HTR-8/SVneo (cell line): Measurements from ENCODE around the gene C6.
"Not testable (repeated sequence)": the region's sequence is repeated elsewhere in the genome, so short reads cannot be mapped to it uniquely, and the experiment has no call there.

ENCODE experiments used
- DNase-seq: peaks from one replicate; pipeline ENCODE4 v3.0.0; 2011; ENCODE audit warnings: low spot score, mixed read lengths; ENCODE audit not compliant: insufficient read length
- FAIRE-seq: peaks from 2 replicates; lab custom pipeline; 2011; peaks lifted over from hg19 to GRCh38; lab: Jason Lieb, UNC

C6 gene

DNA sequence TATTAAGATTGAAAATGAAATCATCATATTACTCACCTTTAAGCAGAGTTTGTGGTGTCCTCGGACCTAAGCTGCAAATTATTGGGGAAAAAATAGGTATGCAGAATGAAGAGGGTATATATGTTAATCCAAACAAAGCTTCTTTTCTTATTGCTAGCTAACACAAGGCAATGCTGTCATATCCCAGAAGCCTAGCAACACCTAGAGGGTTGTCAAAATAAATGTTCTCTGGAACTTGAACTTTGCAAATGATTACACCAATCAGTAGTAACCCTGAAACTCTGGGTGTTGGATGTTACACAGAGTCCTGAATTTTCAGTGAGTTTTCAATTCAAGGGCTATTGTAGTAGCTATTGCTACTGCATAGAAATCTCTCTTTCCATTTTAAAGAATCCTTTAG is at the start of gene C6:
Gene C6 (minus strand): TSS at position 193 of the 400 bp plus-strand sequence. CDS start 10,302 bp downstream, outside the sequence.
- no peak for FAIRE-seq

DNA sequence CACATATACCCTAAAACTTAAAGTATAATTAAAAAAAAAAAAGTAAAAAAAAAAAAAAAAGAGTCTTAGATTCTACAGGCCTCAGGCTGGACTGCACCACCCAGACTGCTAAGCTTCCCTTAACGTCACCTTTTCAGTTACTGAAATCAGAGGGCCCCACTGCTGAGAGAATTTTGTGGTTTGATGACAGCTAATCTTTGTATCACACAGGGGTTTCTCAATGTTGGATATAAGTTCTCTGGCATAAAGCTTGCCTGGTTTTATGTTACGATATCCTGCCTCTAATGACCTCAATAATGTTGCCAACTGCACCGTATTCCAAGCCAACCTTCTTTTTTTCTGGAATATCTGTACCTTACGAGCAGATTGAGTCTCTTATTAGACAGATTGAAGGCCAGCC is 43.1 kb upstream of the C6 start:
- FAIRE-seq, result no peak
- no peak for DNase-seq

More for the DNA sequence above, at the start of gene C6:
- DNase-seq, result no peak

DNA sequence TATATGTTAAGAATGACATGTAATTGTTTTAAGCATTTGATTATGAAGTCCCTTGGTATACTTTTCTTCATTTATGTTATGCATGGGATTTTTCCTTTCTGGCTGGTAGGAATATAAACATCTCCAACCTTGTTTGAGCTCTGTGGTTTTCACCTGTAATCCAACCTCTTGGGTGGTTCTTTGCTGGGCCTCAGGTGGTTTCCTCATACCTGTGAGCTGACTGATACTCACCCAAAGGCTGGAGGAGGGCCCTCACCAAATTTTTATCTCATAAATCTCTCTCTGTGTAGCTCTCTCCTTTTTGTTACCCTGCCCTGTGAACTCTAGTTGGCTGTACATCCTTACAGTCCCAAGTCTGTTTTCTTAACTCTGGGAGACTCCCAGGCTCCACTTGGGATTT is 39.8 kb upstream of the C6 start:
- DNase-seq, result no peak
- FAIRE-seq, result no peak

DNA sequence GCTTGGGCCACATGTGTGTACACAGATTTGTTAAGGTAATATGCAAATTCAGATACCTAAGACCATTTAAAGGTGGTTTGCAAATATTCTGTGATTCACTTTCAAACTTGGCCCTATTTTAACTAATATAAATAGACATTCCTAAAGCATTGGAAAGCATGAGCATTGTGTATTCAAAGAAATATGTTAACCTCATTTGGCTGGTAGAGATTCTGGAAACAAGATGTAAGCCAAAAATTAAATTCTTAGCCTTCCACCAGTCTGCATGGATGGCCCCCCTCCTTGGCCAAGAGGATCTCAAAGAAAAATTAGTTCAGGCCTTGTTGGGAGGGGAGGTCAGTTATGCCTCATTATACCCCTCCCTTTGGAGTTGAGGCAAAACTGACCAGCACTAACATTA is 38.7 kb upstream of the C6 start:
- DNase-seq (no peak), FAIRE-seq (no peak)

DNA sequence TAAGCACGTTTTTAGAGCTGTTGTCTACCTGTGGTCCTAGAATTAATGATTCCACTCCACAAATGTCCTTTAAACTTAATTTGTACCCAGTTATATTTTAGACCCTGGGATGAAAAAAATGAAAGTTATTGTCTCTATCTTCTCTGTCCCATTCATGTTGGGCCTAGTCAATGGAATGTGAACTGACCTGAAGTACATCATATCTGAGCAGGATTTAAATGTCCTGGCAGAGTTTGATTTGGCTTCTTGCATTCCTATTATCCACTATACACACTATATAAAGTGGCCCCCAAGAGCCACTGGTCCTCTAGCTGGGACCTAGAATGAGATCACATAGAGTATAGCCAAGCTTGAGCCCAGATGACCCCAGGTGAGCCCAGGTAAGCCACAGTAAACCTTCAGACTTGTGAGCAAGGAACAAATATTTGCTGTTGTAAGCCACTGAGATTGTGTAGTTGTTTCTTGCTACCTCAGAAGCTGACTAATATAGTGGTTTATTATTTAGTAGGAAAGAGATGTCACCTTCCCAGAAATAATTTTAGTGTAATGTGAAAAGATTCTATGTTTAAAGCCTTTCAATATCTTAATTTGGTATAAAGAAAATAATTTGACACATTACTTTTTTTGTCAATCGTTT is 37.1 kb upstream of the C6 start:
- DNase-seq, result no peak
- no peak for FAIRE-seq

DNA sequence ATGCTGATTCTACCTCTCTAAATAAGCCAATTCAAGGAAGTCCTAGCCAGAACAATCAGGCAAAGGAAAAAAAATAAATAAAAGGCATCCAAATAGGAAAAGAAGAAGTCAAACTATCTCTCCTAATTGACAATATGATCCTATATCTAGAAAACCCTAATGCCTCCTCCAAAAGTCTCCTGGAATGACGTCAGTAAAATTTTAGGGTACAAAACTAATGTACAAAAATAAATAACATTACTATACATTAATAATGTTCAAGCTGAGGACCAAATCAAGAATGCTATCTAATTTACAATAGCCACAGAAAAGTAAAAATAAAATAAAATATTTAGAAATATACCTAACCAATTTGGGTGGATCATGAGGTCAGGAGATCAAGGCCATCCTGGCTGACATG is 33.8 kb upstream of the C6 start:
- FAIRE-seq, result no peak

DNA sequence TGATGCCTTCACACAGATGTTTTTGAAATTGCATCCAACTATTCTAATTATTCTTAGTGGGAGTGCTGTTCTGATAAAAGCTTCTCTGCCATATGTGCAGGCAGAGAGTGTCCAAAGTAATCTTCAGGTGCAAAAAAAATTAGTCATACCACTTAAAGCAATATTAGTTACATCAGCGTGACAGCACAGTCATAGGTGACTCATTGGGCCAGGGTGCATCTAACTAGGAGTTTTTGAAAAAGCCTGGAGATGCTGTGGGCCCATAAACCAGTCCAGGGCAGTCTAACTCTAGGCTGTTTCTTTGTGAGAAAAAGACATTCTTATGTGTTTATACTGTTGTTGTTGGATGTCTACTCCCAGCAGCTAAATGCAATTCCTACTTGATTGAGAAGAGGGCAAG is 33.0 kb upstream of the C6 start:
- peak; percentile 72 for FAIRE-seq
- DNase-seq, result peak; percentile 35

More for the DNA sequence above, 33.8 kb upstream of the C6 start:
- DNase-seq, result no peak

DNA sequence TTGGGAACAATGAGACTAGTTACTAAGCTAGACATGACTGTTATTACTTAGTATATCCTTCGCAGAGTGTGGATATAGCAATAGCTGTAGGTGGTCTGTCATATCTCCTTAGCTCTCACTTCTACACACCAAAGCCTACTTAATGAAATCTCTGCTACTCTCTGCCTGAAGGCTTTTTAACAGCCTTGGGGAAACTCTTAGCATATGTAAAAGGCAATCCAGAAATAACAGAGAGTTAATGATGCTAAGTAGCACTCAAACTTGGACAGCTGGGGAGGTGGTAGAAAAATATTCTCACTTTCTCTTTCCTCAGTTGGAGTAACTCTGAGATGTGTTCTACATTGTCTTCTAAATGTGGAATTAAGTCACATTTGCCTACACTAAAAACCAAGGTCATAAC is 30.2 kb upstream of the C6 start:
- DNase-seq, result no peak
- no peak for FAIRE-seq

DNA sequence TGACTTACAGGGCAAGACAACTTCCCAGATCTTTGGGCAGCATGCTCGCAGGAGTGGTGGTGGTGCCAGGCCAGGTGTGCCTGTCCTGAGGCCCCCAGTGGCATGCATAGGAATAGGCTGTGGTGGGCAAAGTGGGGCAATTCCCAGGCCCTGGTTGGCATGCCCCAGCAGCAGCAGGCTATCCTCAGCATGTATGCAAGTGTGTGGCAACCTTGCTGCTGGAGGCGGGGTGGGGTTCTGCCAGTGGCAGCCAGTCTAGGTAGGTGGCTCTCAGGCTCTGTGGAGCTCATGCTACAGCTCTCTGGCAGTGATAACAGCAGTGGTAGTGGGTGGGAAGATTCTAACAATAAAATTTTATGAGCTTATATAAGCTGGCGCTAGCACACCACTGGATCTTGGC is 27.7 kb upstream of the C6 start:
- FAIRE-seq (no peak), DNase-seq (no peak)

DNA sequence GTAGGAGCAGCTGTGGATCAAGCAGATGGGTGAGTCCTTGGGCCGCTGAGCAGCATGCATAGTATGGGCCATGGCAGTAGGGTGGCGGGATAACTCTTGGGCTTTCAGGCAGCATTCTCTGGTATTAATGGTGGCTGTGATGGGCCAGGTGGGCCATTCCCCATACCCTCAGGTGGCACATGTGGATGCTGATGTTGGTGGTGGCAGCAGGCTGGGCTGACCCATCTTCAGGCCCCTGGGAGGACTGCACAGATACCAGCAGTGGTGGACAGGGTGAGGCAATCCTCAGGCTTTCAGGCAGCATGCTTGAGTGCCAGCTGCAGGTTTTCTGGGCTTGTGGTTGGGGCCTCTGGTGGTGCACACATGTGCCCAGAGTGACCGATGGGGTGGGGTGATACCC is 27.1 kb upstream of the C6 start:
- DNase-seq, result no peak

DNA sequence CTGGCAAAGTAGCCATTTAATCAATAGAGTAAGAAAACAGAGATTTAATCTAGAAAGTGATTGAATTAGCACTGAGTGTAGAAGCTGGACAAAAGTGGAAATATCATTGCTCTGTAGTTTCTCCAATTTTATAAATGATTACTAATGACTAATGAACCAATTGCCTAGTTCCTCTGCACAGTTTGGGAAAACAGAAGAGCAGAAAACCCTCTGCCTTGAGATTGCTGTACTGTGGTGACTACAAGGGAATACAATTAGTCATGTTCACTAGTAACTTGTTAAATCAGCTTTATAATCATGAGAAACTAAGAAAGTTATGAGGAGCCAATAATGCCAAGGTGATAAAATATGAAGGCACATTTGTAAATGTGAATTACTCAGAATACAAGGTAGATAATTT is 21.1 kb upstream of the C6 start:
- FAIRE-seq (no peak), DNase-seq (no peak)

More for the DNA sequence above, 27.1 kb upstream of the C6 start:
- no peak for FAIRE-seq

DNA sequence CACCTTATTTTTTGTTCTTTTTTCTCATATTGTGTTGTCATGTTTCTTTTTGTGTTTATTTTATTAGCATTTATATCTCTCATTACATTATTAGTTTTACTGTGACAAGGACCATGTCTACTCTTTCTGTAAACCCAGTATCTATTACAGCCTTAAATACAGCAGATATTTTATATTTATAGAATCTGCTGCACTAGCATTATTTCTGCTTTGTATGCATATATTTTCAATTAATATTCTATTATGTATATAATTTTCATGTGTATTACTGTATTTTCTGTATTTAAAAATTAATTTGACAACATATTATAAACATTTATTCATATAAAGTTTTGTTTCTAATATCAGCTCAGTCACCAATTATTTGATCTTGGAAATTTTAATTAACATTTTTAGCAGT is 19.5 kb upstream of the C6 start:
- DNase-seq (no peak), FAIRE-seq (no peak)

DNA sequence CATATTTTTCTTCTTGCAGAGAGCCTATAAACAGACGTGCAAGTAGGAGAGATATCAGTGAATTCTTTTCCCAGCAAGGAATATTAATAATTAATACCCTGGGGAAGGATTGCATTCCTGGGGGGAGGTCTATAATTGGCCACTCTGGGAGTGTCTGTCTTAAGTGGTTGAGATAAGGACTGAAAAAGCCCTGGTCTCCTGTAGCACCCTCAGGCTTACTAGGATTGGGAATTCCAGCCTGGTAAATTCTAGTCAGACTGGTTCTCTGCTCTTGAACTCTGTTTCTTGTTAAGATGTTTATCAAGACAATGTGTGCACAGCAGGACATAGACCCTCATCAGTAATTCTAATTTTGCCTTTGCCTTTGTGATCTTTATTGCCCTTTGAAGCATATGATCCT is 16.9 kb upstream of the C6 start:
- not testable (repeated sequence) for DNase-seq, FAIRE-seq

DNA sequence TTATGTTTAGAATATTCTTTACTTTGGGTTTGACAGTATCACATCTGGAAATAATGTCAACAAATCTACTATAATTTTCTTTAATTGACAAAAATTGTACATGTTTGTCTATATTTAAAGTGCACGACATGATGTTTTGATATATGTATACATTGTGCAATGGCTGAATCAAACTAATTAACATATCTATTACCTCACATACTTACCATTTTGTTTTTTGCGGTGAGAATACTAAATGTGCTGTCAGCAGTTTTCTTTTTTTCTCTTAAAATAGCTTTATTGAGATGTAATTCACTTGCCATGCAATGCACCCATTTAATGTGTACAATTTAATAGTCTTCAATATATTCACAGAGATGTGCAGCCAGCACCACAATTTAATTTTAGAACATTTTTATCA is 10.6 kb upstream of the C6 start:
- DNase-seq (no peak), FAIRE-seq (peak; percentile 16)

DNA sequence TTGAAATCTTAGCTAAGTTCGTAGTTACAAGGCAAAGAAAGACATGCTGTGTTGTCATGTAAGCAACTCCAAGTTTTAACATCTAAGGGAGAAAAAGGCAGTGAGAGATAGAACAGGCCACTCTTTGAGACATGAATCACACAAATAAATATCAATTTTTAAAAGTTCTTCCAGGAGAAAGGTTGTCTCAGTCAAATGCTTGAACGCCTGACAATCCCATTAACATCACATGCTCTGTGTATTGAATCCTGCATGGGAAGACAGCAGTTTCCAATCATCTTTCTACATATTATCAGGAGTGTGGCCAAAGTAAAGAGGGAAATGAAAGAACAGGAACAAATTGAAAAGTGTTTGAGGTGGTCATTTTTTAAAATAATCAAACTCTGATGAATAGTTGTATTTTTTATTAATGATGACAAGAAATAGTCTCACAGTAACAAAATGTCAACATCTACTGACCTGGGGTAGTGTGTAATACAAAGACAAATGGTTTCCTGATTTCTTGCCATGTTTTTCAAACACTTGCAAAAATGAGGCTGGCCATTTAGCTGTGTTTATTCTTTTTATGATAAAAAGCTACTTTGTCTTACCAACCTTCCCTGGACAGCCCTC is 6.4 kb upstream of the C6 start:
- no peak for DNase-seq
- no peak for FAIRE-seq

DNA sequence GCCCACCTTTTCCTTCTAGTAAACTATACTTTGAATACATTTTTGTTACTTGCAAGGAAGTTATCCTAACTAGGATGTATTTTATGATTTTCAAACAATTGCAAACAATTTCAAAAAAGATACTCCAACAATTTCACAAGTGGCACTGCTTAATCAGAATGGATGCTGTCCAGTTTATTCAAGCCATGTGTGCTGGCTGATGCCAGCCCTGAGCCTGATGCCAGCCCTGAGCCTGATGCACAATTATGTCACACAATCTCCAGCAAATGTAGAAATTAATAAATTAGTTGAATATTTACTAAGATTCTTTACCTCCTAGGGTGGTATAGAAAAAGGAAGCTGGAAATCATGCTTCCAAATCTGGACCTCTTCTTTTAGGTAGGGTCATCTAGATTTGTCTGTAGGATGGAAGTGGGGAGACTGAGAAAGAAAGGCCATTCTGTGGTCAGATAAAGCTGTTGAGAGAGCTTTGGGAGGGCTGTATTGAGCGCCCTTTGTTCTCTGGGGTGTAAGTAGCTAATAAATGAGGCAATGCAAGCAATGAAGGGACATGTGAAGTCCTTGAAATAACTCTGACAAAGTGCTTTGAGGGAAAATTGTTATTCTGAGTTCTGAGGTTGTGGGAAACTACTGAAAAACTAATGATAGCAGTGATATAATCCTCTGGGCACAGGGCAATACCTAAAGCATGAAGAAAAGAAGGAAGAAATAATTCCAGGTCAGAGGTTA is 5.8 kb upstream of the C6 start:
- DNase-seq, result no peak
- no peak for FAIRE-seq

DNA sequence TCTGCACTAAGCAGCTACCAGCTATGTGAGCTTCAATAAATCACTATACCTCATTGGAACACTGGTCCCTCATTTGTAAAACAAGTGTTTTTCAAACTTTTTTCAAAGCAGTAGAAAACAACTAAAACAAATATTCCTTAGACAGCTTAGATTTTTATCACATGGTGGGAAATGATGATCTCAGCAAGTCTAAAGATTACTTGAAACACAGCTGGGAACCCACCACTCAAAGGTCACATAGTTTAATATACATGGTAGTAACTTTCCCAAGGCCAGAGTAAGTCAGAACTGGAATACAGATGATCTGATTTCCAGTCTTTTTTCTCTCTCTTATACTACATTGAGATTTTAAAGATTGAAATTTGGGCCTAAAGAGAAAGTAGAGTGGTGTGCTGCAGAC is 850 bp upstream of the C6 start:
- FAIRE-seq, result no peak
- no peak for DNase-seq

DNA sequence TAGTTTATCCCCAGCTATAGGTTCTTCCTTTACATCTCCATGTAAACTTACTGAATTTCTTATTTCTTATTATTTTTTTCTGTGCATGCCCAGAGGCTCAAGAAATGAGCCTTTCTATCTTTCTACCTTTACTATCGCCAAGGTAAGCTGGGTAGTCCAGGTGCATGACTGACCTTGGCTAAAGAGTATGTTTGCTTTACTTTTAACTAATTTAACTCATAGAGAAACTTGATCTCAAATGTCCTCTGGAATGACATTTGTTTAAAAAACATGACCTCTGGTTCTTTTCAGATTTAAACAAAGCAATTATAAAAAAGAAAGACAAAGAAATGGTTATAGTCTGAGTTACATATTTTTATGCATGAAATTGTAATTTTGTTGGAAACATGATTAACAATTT is 397 bp downstream of the C6 start:
- no peak for FAIRE-seq
- DNase-seq, result no peak

DNA sequence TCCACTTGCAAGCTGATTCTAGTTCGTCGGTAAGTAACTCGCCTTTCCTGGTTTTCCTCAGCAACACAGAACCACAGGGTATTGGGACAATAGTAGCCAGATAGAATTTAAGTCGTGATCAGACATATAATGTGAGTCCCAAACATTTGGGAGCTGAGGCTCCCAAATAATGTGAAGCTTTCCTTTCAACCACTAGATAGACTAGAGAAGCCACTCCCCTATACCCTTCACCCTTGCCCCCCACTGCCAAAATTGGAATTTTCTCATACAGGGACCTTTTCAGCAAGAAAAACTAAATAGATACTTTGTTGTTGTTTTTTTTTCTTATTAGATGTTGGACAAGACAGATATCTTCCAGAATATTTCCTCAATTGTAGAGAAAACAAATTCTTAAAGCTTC is 1.9 kb downstream of the C6 start:
- FAIRE-seq (no peak), DNase-seq (no peak)

DNA sequence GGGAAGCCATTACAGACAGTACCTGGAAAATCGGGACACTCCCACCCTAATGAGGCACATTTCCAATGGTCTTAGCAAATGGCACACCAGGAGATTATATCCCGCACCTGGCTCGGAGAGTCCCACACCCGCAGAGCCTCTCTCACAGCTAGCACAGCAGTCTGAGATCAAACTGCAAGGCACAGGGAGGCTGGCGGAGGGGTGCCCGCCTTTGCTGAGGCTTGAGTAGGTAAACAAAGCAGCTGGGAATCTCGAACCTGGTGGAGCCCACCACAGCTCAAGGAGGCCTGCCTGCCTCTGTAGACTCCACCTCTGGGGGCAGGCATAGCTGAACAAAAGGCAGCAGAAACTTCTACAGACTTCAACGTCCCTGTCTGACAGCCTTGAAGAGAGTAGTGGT is 7.9 kb downstream of the C6 start:
- not testable (repeated sequence) for FAIRE-seq

DNA sequence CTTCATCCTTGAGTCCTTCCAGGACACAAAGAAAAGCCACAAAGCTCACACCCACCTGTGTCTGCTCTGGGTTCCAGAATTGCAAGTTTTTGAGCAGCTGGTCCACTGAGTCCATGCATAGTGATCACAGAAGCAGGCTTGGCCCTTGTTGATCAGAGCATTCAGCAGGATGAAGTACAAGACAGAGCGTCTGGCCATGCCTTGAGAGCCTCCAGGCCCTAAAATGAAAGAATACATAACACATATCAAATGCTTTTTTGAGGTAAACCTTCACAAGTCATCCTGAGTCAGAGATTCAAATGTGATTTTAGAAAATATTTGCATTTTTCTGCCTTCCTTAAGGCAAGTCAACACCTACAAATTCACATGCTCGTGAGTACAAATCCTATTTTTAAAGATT is 10.3 kb downstream of the C6 start:
- FAIRE-seq, result peak; percentile 16
- DNase-seq, result no peak

More for the DNA sequence above, 7.9 kb downstream of the C6 start:
- DNase-seq, result not testable (repeated sequence)
